IPS-NIHi7 (cell line): Measurements from ENCODE around the gene CST4.
"Not testable (repeated sequence)": the region's sequence is repeated elsewhere in the genome, so short reads cannot be mapped to it uniquely, and the experiment has no call there.

Experiments used
- DNase-seq: peaks from one replicate; pipeline ENCODE4 v3.0.0; 2012; ENCODE audit warnings: mixed read lengths; ENCODE audit errors: extremely low spot score

CST4 gene

DNA sequence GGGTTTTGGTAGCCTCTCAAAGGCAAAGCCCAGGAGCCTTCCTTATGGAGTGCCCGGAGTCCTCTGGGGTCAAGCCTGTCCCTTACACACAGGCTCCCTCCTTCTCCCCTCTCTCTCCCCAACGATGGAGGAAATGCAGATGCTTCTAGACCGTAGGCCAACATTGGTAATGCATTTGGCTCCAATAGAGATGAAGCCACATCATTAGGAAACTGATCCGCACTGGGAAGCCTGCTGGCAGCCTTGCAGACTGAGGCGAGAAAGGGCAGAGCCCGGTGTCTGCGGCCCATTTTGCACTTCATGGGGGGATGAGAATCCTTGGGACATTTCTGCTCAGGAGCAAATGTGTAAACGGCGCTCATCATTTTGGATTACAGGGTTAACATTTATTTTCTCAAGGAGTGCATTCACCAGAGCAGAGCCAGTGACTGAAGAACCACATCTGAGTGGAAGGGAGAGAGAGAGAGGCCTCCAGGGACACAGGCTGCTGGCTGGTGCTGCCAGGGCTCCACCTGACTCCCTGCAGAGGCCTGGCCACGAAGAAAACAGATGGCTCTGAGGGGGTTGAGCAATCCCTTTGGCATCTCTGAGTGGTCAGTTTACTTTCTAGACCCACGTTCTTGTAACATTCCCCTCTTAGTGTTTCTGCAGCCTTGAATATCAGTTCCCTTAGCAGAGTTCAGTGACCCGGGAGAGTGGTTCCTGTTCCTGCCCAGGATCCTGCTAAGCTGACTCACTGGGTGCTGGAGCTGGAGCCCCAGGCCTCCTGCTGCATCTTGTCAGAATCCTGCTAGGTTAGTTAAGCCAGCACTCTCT lies 46.7 kb downstream of the CST4 start:
- DNase-seq = no peak

DNA sequence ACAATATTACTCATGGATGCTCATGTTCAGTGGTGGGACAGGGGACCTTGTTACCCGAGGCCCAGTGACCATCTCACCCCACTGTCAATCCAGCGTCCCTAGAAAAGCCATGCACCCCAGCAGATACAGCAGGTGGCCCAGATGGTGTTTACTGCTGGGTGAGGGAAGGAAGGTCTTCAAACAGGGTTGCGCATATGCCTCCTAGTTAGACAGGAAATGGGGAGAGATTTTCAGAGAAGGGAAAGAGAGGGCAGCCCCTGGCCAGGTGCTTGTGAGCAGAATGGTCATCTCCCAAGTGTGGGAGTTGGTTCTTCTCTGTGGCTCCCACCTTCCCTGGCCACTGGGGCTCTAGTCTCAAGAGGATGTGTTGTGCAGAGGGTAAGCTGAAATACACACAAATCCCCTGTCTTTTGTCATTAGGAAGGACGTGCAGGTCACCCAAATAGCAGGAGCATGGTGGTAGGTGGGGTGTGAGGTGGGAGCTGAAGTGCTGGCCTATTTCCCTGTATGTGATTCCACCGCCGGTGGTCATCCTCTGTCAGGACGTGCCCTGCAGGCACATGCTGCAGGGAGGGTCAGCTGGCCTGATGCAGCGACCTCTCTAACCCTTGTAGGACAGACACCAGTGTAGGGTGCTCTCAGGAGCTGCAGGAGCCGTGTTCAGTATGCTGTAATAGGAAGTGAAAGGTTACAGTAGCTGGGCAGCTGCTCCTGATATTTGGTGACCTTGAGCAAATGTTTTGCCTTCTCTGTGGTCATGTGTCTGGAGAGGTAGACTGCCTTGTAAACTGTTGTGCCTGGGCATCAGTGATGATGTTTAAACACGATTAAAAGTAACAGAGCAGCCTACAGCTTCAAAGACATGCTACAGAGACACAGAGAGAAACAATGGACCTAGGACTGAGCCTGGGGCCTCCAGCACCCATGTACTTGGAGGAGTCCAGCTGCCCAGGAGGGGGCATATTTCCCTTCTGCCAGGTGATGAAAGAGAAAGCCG lies 47.9 kb downstream of the CST4 start:
- no peak for DNase-seq

DNA sequence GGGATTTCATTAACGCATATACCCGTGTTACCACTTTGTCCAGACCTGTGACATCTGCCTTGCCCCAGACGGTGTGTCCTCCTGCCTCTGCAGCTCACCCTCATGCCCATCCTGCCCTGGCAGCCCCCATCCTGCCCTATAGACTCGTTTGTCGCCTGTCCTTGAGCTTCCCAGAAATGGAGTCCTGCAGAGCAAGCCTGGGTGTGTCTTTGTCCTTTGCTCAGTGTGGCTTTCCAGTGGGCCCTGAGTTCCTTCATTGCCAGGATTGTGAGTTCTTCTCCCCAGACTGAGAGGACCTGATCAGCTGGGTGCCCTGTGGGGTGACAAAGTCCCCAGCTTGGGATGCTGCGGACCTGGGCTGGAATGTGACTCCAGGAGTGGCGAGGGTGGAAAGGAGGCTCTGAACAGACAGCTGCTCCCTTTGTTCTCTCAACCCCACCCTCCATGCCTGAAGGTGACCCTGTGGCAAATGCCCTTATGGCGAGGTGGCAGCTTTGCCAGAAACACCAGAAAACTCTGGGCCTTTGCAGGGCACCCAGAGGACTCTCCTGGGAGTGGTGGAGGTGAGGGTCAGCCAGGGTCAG lies 48.7 kb downstream of the CST4 start:
- DNase-seq = no peak

DNA sequence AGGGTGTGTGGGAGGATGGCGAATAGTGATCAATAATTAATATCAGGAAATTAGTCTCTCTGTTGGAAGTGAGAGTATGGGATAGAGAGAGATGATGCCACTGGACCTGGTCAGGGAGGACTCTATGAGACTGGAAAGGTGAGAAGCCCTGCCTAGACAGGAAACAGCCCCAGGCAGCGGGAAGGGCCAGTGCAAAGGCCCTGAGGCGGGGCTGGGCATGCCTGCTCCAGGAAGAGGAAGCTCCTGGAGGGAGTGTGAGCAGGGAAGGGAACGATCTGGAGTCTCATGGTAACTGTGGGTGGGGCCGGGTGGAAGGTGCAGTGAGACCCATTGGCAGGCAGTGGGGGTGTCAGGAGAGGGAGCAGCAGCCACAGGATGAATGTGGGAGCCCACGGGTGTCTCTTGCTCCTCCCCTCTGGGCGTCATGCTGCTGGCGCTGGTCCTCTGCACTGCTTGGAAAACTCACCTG lies 49.3 kb downstream of the CST4 start:
- no peak for DNase-seq

DNA sequence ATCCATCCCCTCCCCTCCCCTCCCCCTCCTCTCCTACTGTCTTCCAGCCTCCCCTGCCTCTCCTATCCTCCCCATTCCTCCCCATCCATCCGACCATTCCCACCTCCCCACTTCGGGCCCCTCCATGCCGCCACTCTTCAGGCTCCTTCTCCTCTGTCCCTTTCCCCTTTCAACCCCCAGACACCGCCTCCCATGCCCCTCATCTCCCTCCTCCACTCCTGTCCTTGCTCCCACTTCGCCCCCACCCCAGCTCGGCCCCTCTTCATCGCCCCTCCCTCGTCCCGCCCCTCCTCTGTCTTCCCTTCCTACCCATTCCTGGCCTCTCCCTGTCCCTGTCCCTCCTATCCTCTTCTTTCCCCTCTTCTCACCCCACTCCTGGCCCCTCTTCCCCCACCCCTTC lies 50.5 kb downstream of the CST4 start:
- DNase-seq = no peak

DNA sequence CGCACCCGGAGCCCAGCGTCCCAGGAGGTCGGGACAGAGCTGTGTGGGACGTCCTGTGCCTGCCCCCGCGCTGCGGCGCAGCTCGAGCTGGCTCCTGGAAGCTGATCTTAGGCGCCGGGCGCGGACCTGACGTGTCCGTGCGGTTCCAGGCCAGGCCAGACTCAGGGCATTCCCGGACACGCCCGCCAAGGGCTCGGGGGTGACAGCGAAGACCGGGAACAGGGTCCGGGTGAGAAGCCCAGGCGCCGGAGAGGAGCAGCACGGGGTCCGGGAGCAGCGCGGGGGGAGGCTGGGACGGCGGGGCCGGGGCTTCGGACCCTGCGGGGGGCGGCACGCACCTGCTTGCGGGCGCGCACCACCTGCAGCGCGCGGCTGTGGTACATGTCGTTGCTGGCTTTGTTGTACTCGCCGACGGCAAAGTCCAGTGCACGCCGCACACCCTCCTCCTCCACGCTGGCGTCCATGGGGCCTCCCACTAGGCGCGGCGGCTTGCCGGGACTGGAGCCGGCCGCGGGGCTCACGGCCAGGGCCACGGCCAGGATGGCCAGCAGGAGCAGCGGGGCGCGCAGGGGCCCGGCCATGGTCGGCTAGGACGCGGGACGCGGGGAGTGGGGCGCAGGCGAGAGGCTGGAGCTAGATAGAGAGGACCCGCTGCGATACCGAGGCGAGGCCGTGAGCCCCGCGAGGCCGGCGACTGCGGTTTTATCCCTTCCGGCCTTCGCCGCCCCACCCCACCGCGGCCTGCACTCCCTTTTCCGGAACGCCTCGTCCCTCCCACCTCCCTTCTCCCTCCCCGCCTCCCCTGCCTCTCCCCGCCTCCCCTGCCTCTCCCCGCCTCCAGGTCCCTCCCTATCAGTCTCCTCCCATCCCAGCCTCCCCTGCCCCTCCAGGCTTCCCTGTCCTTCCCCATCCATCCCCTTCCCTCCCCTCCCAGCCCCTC lies 51.3 kb downstream of the CST4 start, which contains the start of gene CST3:
Gene CST3 (minus strand): TSS at position 674 of the 940 bp plus-strand sequence. CDS start 93 bp downstream, at position 581.
- DNase-seq = peak; percentile 82

DNA sequence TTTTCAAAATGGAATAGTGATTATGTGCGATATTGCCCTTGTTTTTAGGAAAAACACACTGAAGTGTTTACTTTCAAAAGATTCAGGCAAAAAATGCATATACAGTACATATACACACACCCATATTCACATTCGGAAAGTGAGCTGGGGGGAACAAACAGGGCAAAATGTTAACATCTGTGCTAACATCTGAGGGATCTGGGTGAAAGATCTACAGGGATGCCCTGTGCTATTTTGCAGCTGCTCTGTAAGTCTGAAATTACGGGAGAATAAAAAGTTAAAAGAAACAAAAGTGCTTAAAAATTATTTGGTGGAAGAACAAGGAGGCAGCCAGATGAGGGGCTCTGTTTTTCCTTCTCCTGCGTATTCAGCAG lies 51.9 kb downstream of the CST4 start:
- no peak for DNase-seq

DNA sequence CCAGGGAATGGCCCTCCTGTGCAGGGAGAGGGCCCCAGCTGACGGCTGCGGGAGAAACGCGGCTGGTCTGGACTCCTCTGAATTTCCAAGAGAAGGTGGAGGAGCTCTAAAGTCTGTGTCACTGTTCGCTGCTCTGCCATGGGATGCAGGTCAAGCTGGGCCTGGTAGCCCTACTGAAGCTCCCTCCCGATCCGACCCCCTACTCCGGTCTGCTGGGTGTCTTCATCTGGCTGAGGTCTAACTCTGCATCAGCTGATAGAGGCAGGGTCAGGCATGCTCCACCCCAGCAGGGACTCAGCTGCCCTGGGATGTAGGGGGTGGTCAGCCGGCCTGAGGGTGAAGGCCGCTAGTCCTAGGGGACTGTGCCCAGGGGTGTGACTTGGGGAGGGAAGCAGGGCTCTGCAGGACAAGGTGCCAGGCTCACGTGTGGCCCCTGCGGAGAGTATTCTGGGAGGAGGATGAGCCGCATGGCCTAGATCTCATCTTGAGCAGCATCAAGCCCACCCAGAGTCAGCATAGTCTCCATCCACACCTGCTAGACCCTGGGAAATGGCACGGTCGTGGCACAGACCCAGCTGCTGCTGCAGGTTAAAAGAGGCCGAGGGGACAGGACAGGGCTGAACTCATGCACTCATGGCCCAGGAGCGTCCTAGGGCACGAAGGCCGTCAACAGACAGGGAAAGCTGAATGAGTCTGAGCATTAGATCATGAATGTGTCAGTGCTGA lies 52.5 kb downstream of the CST4 start:
- no peak for DNase-seq

DNA sequence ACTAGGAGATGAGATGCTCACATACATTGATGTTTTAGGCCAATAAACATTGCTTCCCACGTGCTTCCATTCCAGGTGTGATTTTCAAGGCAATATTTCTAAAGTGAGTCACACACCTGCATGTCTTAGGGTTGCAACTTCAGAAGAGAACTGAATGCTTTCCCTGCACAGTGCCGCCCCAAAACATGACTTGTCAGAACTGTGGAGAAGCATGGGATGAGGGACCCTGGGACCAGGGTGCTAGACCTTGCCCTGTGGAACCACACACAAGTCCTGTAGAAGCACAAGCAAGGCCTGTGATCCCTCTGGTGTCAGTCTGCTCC lies 53.1 kb downstream of the CST4 start:
- not testable (repeated sequence) for DNase-seq
